GM23338 (cell line): ENCODE results near the gene FAT4. TPM values are rescaled to one million over a fixed set of nuclear protein-coding genes. Genes with fewer than 3 reads are reported as not detected.

Experiments
- ATAC-seq: fragments of 200-7000 bp; cut with Tn5 transposase; 3 replicates; pipeline ENCODE4 v1.9.1; 2020
- DNase-seq: peaks from one replicate; pipeline ENCODE4 v3.0.0-alpha.2; 2015; ENCODE audit warnings: low spot score
- H2AFZ ChIP-seq: fragments of 200-600 bp; sonication (generic); 2 replicates; pipeline ENCODE4 v1.8.0; 2016; ENCODE audit warnings: antibody characterized with exemption, mild to moderate bottlenecking, moderate library complexity
- H3F3A ChIP-seq: fragments of 200-600 bp; sonication (generic); replicated peaks from 2 replicates; pipeline ENCODE4 v1.8.0; 2017; ENCODE audit warnings: antibody characterized with exemption, mixed run types, low read depth
- H3K27ac ChIP-seq: fragments of 200-600 bp; sonication (generic); 2 replicates; pipeline ENCODE4 v1.6.1; 2016; ENCODE audit warnings: low read depth
- H3K27me3 ChIP-seq: fragments of 200-600 bp; sonication (generic); 2 replicates; pipeline ENCODE4 v1.8.0; 2016; ENCODE audit warnings: mild to moderate bottlenecking, mixed run types, moderate library complexity; ENCODE audit not compliant: insufficient read depth
- H3K36me3 ChIP-seq: fragments of 200-600 bp; sonication (generic); 2 replicates; pipeline ENCODE4 v1.8.0; 2016; ENCODE audit warnings: mild to moderate bottlenecking; ENCODE audit not compliant: insufficient read depth
- H3K4me1 ChIP-seq: fragments of 200-600 bp; sonication (generic); 2 replicates; pipeline ENCODE4 v1.8.0; 2016; ENCODE audit warnings: mild to moderate bottlenecking, moderate library complexity; ENCODE audit not compliant: insufficient read depth
- H3K4me2 ChIP-seq: fragments of 200-600 bp; sonication (generic); 2 replicates; pipeline ENCODE4 v1.7.1; 2017; ENCODE audit warnings: mixed run types
- H3K4me3 ChIP-seq: fragments of 200-600 bp; sonication (generic); 2 replicates; pipeline ENCODE4 v1.6.1; 2016; ENCODE audit warnings: mixed run types
- H3K79me2 ChIP-seq: fragments of 200-600 bp; sonication (generic); replicated peaks from 2 replicates; pipeline ENCODE4 v1.8.0; 2017; ENCODE audit warnings: mild to moderate bottlenecking; ENCODE audit not compliant: insufficient read depth
- H3K9me2 ChIP-seq: fragments of 200-600 bp; sonication (generic); 2 replicates; pipeline ENCODE4 v1.8.0; 2017; ENCODE audit not compliant: insufficient read depth
- H4K20me1 ChIP-seq: fragments of 200-600 bp; sonication (generic); replicated peaks from 2 replicates; pipeline ENCODE4 v1.8.0; 2017; ENCODE audit warnings: mild to moderate bottlenecking; ENCODE audit not compliant: insufficient read depth
- H3K27ac Mint-ChIP-seq: 2 replicates; pipeline ENCODE4 v1.8.0; 2020; ENCODE audit warnings: inconsistent platforms, mild to moderate bottlenecking, moderate library complexity, mixed read lengths
- H3K27me3 Mint-ChIP-seq: 3 replicates; pipeline ENCODE4 v1.8.0; 2022; ENCODE audit warnings: low read depth, mild to moderate bottlenecking, moderate library complexity, mixed read lengths, inconsistent platforms; ENCODE audit not compliant: insufficient read depth, poor library complexity
- H3K36me3 Mint-ChIP-seq: 3 replicates; pipeline ENCODE4 v1.8.0; 2021; ENCODE audit warnings: low read depth, mild to moderate bottlenecking, inconsistent platforms, moderate library complexity, mixed read lengths
- H3K4me1 Mint-ChIP-seq: 3 replicates; pipeline ENCODE4 v1.8.0; 2020; ENCODE audit warnings: mild to moderate bottlenecking, inconsistent platforms, mixed read lengths
- H3K4me3 Mint-ChIP-seq: 3 replicates; pipeline ENCODE4 v1.8.0; 2021; ENCODE audit warnings: moderate library complexity, mild to moderate bottlenecking, inconsistent platforms, mixed read lengths
- H3K9me3 Mint-ChIP-seq: 3 replicates; pipeline ENCODE4 v1.8.0; 2020; ENCODE audit warnings: moderate library complexity, mild to moderate bottlenecking, inconsistent platforms, mixed read lengths
- EZH2 ChIP-seq: fragments of 200-600 bp; sonication (generic); IDR thresholded peaks from one replicate; pipeline ENCODE4 v1.8.0; 2017; ENCODE audit warnings: antibody characterized with exemption, mild to moderate bottlenecking, low read depth; ENCODE audit not compliant: unreplicated experiment
- EZH2phosphoT487 ChIP-seq: fragments of 200-600 bp; sonication (generic); IDR thresholded peaks from one replicate; pipeline ENCODE4 v1.8.1; 2018; ENCODE audit warnings: antibody characterized with exemption; ENCODE audit not compliant: unreplicated experiment
- JUNB ChIP-seq: IDR thresholded peaks from one replicate; pipeline ENCODE4 v1.6.1; 2016; ENCODE audit warnings: antibody characterized with exemption; ENCODE audit not compliant: unreplicated experiment
- NANOG ChIP-seq: IDR thresholded peaks from 2 replicates; pipeline ENCODE4 v1.6.1; 2016; ENCODE audit warnings: antibody characterized with exemption, borderline replicate concordance
- POLR2AphosphoS5 ChIP-seq: IDR thresholded peaks from 2 replicates; pipeline ENCODE4 v1.6.1; 2016; ENCODE audit warnings: antibody characterized with exemption, low read depth
- ZNF114 ChIP-seq: fragments of 250-450 bp; sonication (Bioruptor Pico); IDR thresholded peaks from 2 replicates; pipeline ENCODE4 v1.5.0; 2020; ENCODE audit warnings: mild to moderate bottlenecking, moderate library complexity
- ZNF331 ChIP-seq: fragments of 250-450 bp; sonication (Bioruptor Pico); IDR thresholded peaks from 2 replicates; pipeline ENCODE4 v1.5.0; 2020; ENCODE audit warnings: low read depth, mild to moderate bottlenecking, moderate library complexity
- ZNF462 ChIP-seq: fragments of 250-450 bp; sonication (Bioruptor Pico); IDR thresholded peaks from 2 replicates; pipeline ENCODE4 v1.5.0; 2020; ENCODE audit warnings: mild to moderate bottlenecking, moderate library complexity
- polyA plus RNA-seq: library from polyadenylated mRNA; unstranded; fragments of >200 nt; fragmentation: Nextera tagmentation; extraction: Ambion mirVana; gene quantifications from 2 replicates; pipeline ENCODE4 v1.2.1, GENCODE V29; 2016
- total RNA-seq: library from RNA; depleted of rRNA; stranded (reverse); fragments of >200 nt; shearing (Covaris generic); gene quantifications from 2 replicates; pipeline ENCODE4 v1.2.3, GENCODE V29; 2014
- TF ChIP-seq, protein P1 (sequence below), 2 experiments: fragments of 200-600 bp in 1 of 2; sonication (generic) in 1 of 2; conservative IDR thresholded peaks; 2 replicates each; pipeline versions ENCODE4 v1.5.1 to v1.6.1; 2016 to 2017; ENCODE audit warnings: antibody characterized with exemption in 2 of 2, low read depth in 2 of 2, mild to moderate bottlenecking in 2 of 2, moderate library complexity in 1 of 2

FAT4 gene
- total and polyA plus RNA-seq, 2 experiments from 2014 or later, result 0.53 to 6.8 TPM

DNA sequence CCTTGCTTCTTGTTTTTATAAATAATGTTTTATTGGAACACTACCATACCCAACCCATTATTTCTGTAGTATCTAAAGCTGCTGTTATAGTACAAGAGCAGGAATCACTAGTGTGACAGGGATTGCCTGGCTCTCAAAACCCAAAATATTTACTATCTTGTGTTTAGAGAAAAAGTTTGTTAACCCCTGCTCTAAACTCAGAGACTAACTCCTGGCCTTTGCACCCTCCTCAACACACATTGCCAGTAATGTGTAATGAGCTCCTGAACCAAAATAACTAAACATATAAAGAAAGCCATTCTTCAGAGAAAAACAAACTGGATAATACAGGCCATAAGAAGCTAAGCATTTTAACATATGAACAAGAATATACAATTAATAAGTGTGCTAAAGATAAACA is 8.2 kb upstream of the FAT4 start (continued):
- TF ChIP-seq ZNF462 (CRISPR knock-in tag), result no peak
- TF ChIP-seq EZH2phosphoT487, result no peak

DNA sequence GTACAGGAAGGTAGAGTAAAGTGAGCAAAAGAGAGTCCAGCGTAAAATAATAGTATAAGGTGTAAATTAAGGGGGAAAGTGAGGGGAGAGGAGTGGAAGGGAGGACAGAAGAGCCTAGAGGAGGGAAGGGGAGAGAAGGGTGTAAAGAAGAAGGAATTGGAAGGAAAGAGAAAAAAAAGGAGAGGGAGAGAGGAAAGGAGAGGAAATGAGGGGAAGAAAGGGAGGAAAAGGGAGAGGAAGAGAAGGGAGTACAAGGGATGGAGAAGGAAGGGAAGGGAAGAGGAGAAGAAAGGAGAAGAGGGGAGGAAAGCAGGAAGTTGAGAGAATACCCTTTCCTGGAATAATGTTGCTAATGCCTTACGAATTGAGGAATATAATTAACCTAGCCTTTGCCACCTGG is 3.3 kb upstream of the FAT4 start:
- H3K27ac Mint-ChIP-seq, result no peak overlapping the region
- Histone ChIP-seq H3K4me1 (peaks cover 10% of the 10 kb centered on the region), H3K27ac (no peak overlapping the region), H3K9me2 (no peaks in the 10 kb centered on the region), H3K27me3 (peaks cover 9% of the 10 kb centered on the region), H3K36me3 (no peaks in the 10 kb centered on the region), H4K20me1 (no peaks in the 10 kb centered on the region), H2AFZ (no peak overlapping the region), H3K79me2 (no peaks in the 10 kb centered on the region), H3K4me2 (no peak overlapping the region), H3K4me3 (no peak overlapping the region), H3F3A (no peaks in the 10 kb centered on the region; the same call in 1 of the 2 replicates)
- no peaks in the 10 kb centered on the region for H3K36me3 Mint-ChIP-seq
- no peaks in the 10 kb centered on the region; the same call in 2 of the 3 replicates for H3K9me3 Mint-ChIP-seq
- peaks cover 12% of the 10 kb centered on the region; the same call in 2 of the 3 replicates for H3K4me1 Mint-ChIP-seq
- no peak overlapping the region for H3K4me3 Mint-ChIP-seq
- DNase-seq (no peak), ATAC-seq (no peak)
- H3K27me3 Mint-ChIP-seq, result peaks cover 21% of the 10 kb centered on the region
- no peak for TF ChIP-seq EZH2
- no peak for TF ChIP-seq JUNB
- TF ChIP-seq ZNF114 (CRISPR knock-in tag), result no peak
- TF ChIP-seq NANOG, result no peak
- TF ChIP-seq ZNF331, result no peak
- TF ChIP-seq, protein P1, sequence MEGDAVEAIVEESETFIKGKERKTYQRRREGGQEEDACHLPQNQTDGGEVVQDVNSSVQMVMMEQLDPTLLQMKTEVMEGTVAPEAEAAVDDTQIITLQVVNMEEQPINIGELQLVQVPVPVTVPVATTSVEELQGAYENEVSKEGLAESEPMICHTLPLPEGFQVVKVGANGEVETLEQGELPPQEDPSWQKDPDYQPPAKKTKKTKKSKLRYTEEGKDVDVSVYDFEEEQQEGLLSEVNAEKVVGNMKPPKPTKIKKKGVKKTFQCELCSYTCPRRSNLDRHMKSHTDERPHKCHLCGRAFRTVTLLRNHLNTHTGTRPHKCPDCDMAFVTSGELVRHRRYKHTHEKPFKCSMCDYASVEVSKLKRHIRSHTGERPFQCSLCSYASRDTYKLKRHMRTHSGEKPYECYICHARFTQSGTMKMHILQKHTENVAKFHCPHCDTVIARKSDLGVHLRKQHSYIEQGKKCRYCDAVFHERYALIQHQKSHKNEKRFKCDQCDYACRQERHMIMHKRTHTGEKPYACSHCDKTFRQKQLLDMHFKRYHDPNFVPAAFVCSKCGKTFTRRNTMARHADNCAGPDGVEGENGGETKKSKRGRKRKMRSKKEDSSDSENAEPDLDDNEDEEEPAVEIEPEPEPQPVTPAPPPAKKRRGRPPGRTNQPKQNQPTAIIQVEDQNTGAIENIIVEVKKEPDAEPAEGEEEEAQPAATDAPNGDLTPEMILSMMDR (conservative IDR thresholded peaks at IDR 0.05; ENCODE audit: low read depth in 2 of 2), result no peak
- no peak for TF ChIP-seq ZNF462 (CRISPR knock-in tag)
- no peak for TF ChIP-seq POLR2AphosphoS5
